ENCODE data around the gene GPR180. TPM values are rescaled to one million over a fixed set of nuclear protein-coding genes. Genes with fewer than 3 reads are reported as not detected.

Gene GPR180
- polyA plus RNA-seq, 1 experiment: 8.6 TPM

DNA sequence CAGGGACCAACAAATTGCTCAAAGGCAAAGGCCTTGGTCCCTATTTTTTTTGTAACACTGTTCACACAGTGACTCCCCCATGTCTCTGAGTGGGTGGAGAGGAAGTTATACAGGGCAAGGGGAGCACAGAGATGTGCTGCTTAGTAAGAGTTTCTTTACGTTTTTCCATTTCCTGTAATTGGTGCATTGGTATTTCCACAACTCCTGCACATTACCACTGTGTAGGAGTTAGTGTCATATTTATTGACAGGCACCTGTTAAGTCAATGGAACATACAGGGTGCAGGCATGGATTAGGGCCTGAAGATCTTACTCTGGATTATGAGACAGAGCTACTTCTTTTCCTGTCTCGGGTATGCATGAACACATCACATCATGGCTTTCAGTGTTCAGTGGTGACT, 65.5 kb downstream of the GPR180 start:
- no peak for DNase-seq (ENCODE audit: low read depth, low spot score)
- H3K27me3 ChIP-seq (ENCODE audit: control insufficient read depth, insufficient read depth, low read length): peaks cover 53% of the 10 kb centered on the region
- H3K4me3 ChIP-seq (ENCODE audit: low read depth, low read length): no peak overlapping the region
- H3K9me3 ChIP-seq (ENCODE audit: control insufficient read depth, insufficient read depth, low read length): no peaks in the 10 kb centered on the region
- CTCF ChIA-PET: interaction anchor here (1.1 to 2.5 kb wide), 2 partner anchors 8 kb away, joined by 8 to 13 read pairs; no protein-coding TSS in a partner anchor
- POLR2A ChIA-PET: no interaction called here
- TF ChIP-seq, protein P1, sequence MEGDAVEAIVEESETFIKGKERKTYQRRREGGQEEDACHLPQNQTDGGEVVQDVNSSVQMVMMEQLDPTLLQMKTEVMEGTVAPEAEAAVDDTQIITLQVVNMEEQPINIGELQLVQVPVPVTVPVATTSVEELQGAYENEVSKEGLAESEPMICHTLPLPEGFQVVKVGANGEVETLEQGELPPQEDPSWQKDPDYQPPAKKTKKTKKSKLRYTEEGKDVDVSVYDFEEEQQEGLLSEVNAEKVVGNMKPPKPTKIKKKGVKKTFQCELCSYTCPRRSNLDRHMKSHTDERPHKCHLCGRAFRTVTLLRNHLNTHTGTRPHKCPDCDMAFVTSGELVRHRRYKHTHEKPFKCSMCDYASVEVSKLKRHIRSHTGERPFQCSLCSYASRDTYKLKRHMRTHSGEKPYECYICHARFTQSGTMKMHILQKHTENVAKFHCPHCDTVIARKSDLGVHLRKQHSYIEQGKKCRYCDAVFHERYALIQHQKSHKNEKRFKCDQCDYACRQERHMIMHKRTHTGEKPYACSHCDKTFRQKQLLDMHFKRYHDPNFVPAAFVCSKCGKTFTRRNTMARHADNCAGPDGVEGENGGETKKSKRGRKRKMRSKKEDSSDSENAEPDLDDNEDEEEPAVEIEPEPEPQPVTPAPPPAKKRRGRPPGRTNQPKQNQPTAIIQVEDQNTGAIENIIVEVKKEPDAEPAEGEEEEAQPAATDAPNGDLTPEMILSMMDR (IDR thresholded peaks at IDR 0.05; ENCODE audit: low read depth, low read length): no peak
- no peak overlapping the region for H3K27ac ChIP-seq (ENCODE audit: low read depth, low read length)

DNA sequence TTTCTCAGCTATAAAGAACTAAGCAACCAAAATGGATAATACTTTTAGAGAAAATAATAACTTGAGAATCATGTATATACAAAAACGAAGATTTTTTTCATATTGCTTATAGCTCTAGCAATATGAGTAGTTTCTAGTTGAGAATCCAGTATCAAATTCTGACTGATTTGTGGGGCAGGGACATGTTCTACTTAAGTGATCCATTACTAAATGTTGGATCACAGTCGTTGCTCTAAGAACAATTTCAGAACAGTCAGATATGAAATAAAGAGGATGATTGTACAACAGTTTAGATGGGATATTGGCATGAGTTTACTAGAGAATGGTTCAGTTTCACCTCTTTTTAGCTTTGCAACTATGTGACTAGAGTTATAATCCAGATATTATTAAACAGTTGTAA, 70.7 kb downstream of the GPR180 start:
- no peak for DNase-seq (ENCODE audit: low read depth, low spot score)
- TF ChIP-seq, protein P1 (IDR thresholded peaks at IDR 0.05; ENCODE audit: low read depth, low read length): no peak
- CTCF ChIA-PET: interaction anchor here (0.6 to 2.1 kb wide), 6 partner anchors 9 to 732 kb away, joined by 3 to 13 read pairs (median 4); no protein-coding TSS in a partner anchor
- Histone ChIP-seq H3K27me3 (ENCODE audit: control insufficient read depth, insufficient read depth, low read length) (peaks cover 10% of the 10 kb centered on the region), H3K9me3 (ENCODE audit: control insufficient read depth, insufficient read depth, low read length) (no peaks in the 10 kb centered on the region), H3K27ac (ENCODE audit: low read depth, low read length) (no peak overlapping the region), H3K4me3 (ENCODE audit: low read depth, low read length) (no peak overlapping the region)
- POLR2A ChIA-PET: interaction anchor here (0.7 kb wide), 1 partner anchor 263 kb away, joined by 3 read pairs; no protein-coding TSS in a partner anchor

DNA sequence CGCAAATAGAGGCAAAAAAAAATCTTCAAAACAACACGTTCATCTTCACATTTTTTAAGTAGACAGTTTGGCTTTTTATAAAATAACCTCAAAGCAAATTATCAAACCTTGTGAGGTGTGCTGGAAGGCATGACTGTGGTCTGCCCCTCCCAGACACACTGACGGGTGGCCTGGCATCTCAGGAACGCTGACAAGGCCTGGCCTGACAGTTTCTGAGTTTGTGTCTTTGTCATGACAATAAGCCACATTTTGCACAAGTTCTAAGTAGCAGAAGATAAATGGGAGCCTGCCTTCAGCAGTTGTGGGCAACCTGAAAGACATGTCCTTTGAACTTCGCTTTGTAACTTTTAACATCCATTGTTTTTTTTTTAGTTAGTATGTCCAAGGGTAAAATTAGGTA, 72.2 kb downstream of the GPR180 start:
- DNase-seq (ENCODE audit: low read depth, low spot score): no peak
- Histone ChIP-seq H3K9me3 (ENCODE audit: control insufficient read depth, insufficient read depth, low read length) (no peaks in the 10 kb centered on the region), H3K4me3 (ENCODE audit: low read depth, low read length) (no peak overlapping the region), H3K27ac (ENCODE audit: low read depth, low read length) (no peak overlapping the region), H3K27me3 (ENCODE audit: control insufficient read depth, insufficient read depth, low read length) (peaks cover 14% of the 10 kb centered on the region)
- POLR2A ChIA-PET: no interaction called here
- CTCF ChIA-PET: interaction anchor here (0.6 to 3.0 kb wide), 13 partner anchors 8 to 1928 kb away, joined by 3 to 35 read pairs (median 4); no protein-coding TSS in a partner anchor
- TF ChIP-seq, protein P1 (IDR thresholded peaks at IDR 0.05; ENCODE audit: low read depth, low read length): no peak

DNA sequence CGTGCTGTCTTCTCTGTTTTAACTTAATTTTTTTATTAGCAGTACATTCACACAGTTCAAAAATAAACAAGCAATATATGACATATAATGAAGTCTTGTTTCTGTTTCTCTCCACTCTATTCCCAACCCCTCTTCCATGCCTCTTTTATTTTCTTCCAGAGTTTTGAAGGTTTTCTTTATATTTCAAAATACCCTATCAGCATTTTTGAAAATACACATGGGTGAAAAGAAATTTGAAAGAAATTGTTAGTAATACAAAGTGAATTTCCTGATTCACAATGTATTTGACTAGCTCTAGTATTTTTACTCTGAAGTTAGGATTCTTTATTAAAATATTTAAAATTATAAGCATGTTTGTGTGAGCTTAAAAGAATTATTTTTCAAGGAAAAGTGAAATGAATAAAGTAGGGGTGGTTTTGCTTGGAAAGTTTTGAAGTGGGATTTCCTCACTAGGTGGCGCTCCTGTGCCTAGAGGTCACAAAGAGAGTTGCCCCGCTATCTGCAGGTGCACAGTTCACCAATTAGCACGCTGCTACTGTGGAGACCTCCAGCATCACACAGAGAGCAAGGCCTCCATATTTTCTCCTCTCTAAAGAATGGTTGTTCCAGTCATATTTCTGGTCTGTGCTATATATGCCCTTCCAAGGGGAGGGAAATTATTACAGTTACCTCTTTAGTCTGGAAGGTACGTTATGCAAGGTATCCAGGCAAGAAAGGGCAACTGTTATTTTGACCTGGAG, 73.1 kb downstream of the GPR180 start:
- H3K4me3 ChIP-seq (ENCODE audit: low read depth, low read length): no peak overlapping the region
- peaks cover 17% of the 10 kb centered on the region for H3K27me3 ChIP-seq (ENCODE audit: control insufficient read depth, insufficient read depth, low read length)
- POLR2A ChIA-PET: no interaction called here
- DNase-seq (ENCODE audit: low read depth, low spot score): no peak
- H3K9me3 ChIP-seq (ENCODE audit: control insufficient read depth, insufficient read depth, low read length): no peaks in the 10 kb centered on the region
- CTCF ChIA-PET: interaction anchor here (0.6 to 3.0 kb wide), 30 partner anchors 8 to 803 kb away, joined by 3 to 35 read pairs (median 4); no protein-coding TSS in a partner anchor
- TF ChIP-seq, protein P1 (IDR thresholded peaks at IDR 0.05; ENCODE audit: low read depth, low read length): peak; percentile 76
- H3K27ac ChIP-seq (ENCODE audit: low read depth, low read length): no peak overlapping the region

DNA sequence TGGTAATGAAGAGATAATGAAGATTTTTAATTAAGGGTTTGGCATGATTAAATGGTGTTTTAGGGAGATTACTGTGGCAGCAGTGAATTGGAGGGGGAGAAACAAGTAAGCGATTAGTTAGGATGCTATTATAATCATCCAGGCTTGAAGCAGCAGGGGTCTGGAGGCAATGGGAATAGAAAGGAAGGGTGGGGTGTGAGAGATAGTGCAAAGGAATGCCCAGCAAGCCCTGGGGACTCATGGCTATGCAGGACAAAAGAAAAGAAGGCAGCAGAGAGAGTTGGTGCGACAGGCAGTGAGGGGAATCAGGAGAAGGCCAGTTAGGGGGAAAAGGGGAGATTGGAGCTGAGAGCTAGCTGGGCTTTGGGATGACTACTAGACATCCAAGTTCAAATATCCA, 76.1 kb downstream of the GPR180 start:
- ChIA-PET POLR2A (no interaction called here), CTCF (no interaction called here)
- Histone ChIP-seq H3K4me3 (ENCODE audit: low read depth, low read length) (no peak overlapping the region), H3K27me3 (ENCODE audit: control insufficient read depth, insufficient read depth, low read length) (peaks cover 24% of the 10 kb centered on the region), H3K27ac (ENCODE audit: low read depth, low read length) (no peak overlapping the region), H3K9me3 (ENCODE audit: control insufficient read depth, insufficient read depth, low read length) (no peaks in the 10 kb centered on the region)
- no peak for DNase-seq (ENCODE audit: low read depth, low spot score)
- TF ChIP-seq, protein P1 (IDR thresholded peaks at IDR 0.05; ENCODE audit: low read depth, low read length): no peak
